SK-N-SH (cell line): Measurements from ENCODE around the gene TCAF1. TPM values are rescaled to one million over a fixed set of nuclear protein-coding genes. Genes with fewer than 3 reads are reported as not detected.

Experiments used
- CTCF ChIA-PET: fragments of 300-600, 350-600 bp; formaldehyde crosslinking; extraction: SDS; loops from one replicate; lab custom pipeline; 2021; lab: Yijun Ruan, JAX
- POLR2A ChIA-PET: fragments of 350-600 bp; sonication (Branson Sonifier 250); formaldehyde crosslinking; extraction: SDS; loops from one replicate; lab custom pipeline; 2020; ENCODE audit warnings: antibody characterized with exemption, inconsistent platforms; lab: Yijun Ruan, JAX
- DNase-seq: peaks from one replicate; pipeline ENCODE4 v3.0.0; 2012
- H2AFZ ChIP-seq: fragments of 200-600 bp; sonication (generic); 2 replicates; pipeline ENCODE4 v1.8.1; 2016; ENCODE audit warnings: antibody characterized with exemption, mild to moderate bottlenecking, low read depth
- H3F3A ChIP-seq: fragments of 200-600 bp; sonication (generic); replicated peaks from 2 replicates; pipeline ENCODE3; 2016; ENCODE audit warnings: antibody characterized with exemption, mild to moderate bottlenecking; ENCODE audit not compliant: insufficient read depth
- H3K27ac ChIP-seq, 2 experiments: fragments of 200-500 bp in 1 of 2; fragments of 200-600 bp in 1 of 2; sonication (Bioruptor generic) in 1 of 2; sonication (generic), shearing (Covaris generic) in 1 of 2; 2 replicates each; pipeline versions ENCODE4 v1.5.1 to v1.6.1; 2014 to 2016; ENCODE audit warnings: low read depth in 2 of 2, inconsistent platforms in 1 of 2, low read length in 1 of 2, mild to moderate bottlenecking in 1 of 2, mixed read lengths in 1 of 2
- H3K27me3 ChIP-seq: fragments of 200-600 bp; sonication (generic), shearing (Covaris generic); 2 replicates; pipeline ENCODE4 v1.6.1; 2016; ENCODE audit warnings: mixed run types; ENCODE audit not compliant: insufficient read depth
- H3K36me3 ChIP-seq, 2 experiments: fragments of 200-500 bp in 1 of 2; fragments of 200-600 bp in 1 of 2; sonication (Bioruptor generic) in 1 of 2; sonication (generic) in 1 of 2; replicated peaks in 1 of 2; 2 replicates each; pipeline versions ENCODE3 to v1.5.1; 2014 to 2016; ENCODE audit warnings: low read length in 1 of 2, mild to moderate bottlenecking in 1 of 2; ENCODE audit not compliant: insufficient read depth in 2 of 2, control insufficient read depth in 1 of 2
- H3K4me1 ChIP-seq, 2 experiments: fragments of 200-500 bp in 1 of 2; fragments of 200-600 bp in 1 of 2; sonication (Bioruptor generic) in 1 of 2; sonication (generic), shearing (Covaris generic) in 1 of 2; 2 replicates each; pipeline versions ENCODE4 v1.5.1 to v1.6.1; 2014 to 2016; ENCODE audit warnings: low read depth in 1 of 2, low read length in 1 of 2, mixed run types in 1 of 2; ENCODE audit not compliant: insufficient read depth in 2 of 2, control insufficient read depth in 1 of 2
- H3K4me2 ChIP-seq: fragments of 200-600 bp; sonication (generic), shearing (Covaris generic); 2 replicates; pipeline ENCODE4 v1.6.1; 2017; ENCODE audit warnings: mixed run types
- H3K4me3 ChIP-seq, 2 experiments: fragments of 200-500 bp in 1 of 2; fragments of 200-600 bp in 1 of 2; sonication (Bioruptor generic) in 1 of 2; sonication (generic), shearing (Covaris generic) in 1 of 2; 2 replicates each; pipeline versions ENCODE4 v1.5.1 to v1.8.1; 2014 to 2016; ENCODE audit warnings: low read depth in 2 of 2, inconsistent platforms in 1 of 2, low read length in 1 of 2, mild to moderate bottlenecking in 1 of 2, mixed read lengths in 1 of 2, moderate library complexity in 1 of 2
- H3K79me2 ChIP-seq: fragments of 200-600 bp; sonication (generic); 2 replicates; pipeline ENCODE4 v1.8.1; 2017; ENCODE audit warnings: mild to moderate bottlenecking; ENCODE audit not compliant: insufficient read depth
- H3K9ac ChIP-seq: fragments of 200-600 bp; sonication (generic); 2 replicates; pipeline ENCODE4 v1.6.1; 2017; ENCODE audit warnings: mixed run types
- H3K9me2 ChIP-seq: fragments of 200-600 bp; sonication (generic); 2 replicates; pipeline ENCODE4 v1.6.1; 2017; ENCODE audit warnings: mixed run types
- H3K9me3 ChIP-seq: fragments of 200-600 bp; sonication (generic); 2 replicates; pipeline ENCODE4 v1.6.1; 2017; ENCODE audit warnings: mixed run types, mild to moderate bottlenecking, moderate library complexity
- H4K20me1 ChIP-seq: fragments of 200-600 bp; sonication (generic); 2 replicates; pipeline ENCODE4 v1.6.1; 2017; ENCODE audit warnings: mild to moderate bottlenecking, mixed run types; ENCODE audit not compliant: insufficient read depth
- ELF1 ChIP-seq: IDR thresholded peaks from 2 replicates; pipeline ENCODE4 v1.4.0; 2012
- FOSL2 ChIP-seq: IDR thresholded peaks from 2 replicates; pipeline ENCODE4 v1.4.0; 2012; ENCODE audit warnings: low read depth, mild to moderate bottlenecking, moderate library complexity, borderline replicate concordance
- FOXJ3 ChIP-seq: sonication (generic); formaldehyde crosslinking; IDR thresholded peaks from 2 replicates; pipeline ENCODE4 v1.5.1; 2020; ENCODE audit warnings: mild to moderate bottlenecking, missing genetic modification reagents
- FOXM1 ChIP-seq: IDR thresholded peaks from 2 replicates; pipeline ENCODE4 v1.4.0; 2012; ENCODE audit warnings: low read depth, mild to moderate bottlenecking
- GABPA ChIP-seq: IDR thresholded peaks from 2 replicates; pipeline ENCODE4 v1.4.0; 2012; ENCODE audit warnings: low read depth, mild to moderate bottlenecking
- JUND ChIP-seq: IDR thresholded peaks from 2 replicates; pipeline ENCODE4 v1.4.0; 2012
- MAX ChIP-seq: IDR thresholded peaks from 2 replicates; pipeline ENCODE4 v1.4.0; 2012; ENCODE audit warnings: low read depth
- MEF2A ChIP-seq: IDR thresholded peaks from 2 replicates; pipeline ENCODE4 v1.4.0; 2012; ENCODE audit warnings: low read depth, borderline replicate concordance
- MXI1 ChIP-seq: IDR thresholded peaks from 2 replicates; pipeline ENCODE4 v1.6.1; 2012; ENCODE audit warnings: mild to moderate bottlenecking, low read depth, low read length, improper control_type of control experiment
- NRF1 ChIP-seq: IDR thresholded peaks from 2 replicates; pipeline ENCODE4 v1.6.1; 2012; ENCODE audit warnings: low read depth, mild to moderate bottlenecking, low read length
- PBX3 ChIP-seq: IDR thresholded peaks from 2 replicates; pipeline ENCODE4; 2012
- RAD21 ChIP-seq: IDR thresholded peaks from 2 replicates; pipeline ENCODE4 v1.6.1; 2012; ENCODE audit warnings: mild to moderate bottlenecking, low read length
- RCOR1 ChIP-seq: fragments of 150-350 bp; IDR thresholded peaks from 2 replicates; pipeline ENCODE4 v1.6.1; 2017; ENCODE audit warnings: antibody characterized with exemption, low read length
- REST ChIP-seq: IDR thresholded peaks from 2 replicates; pipeline ENCODE4 v1.6.1; 2012; ENCODE audit warnings: mild to moderate bottlenecking, low read depth, low read length, moderate library complexity
- SIN3A ChIP-seq: IDR thresholded peaks from 2 replicates; pipeline ENCODE4 v1.6.1; 2012; ENCODE audit warnings: low read depth, mild to moderate bottlenecking, low read length, moderate library complexity, borderline replicate concordance
- TCF12 ChIP-seq: IDR thresholded peaks from 2 replicates; pipeline ENCODE4 v1.4.0; 2012
- TEAD4 ChIP-seq: IDR thresholded peaks from 2 replicates; pipeline ENCODE4 v1.4.0; 2012; ENCODE audit warnings: mild to moderate bottlenecking, borderline replicate concordance; ENCODE audit not compliant: insufficient read depth
- YY1 ChIP-seq: IDR thresholded peaks from 2 replicates; pipeline ENCODE4 v1.4.0; 2012; ENCODE audit warnings: low read depth, mild to moderate bottlenecking
- WGBS: methylation state at CpG from one replicate; pipeline ENCODE4 v1.1.6; 2017; ENCODE audit warnings: low lambda C conversion rate; 5-methylcytosine and 5-hydroxymethylcytosine counted together
- polyA plus RNA-seq, 3 experiments: library from polyadenylated mRNA; depleted of rRNA; stranded (reverse); fragments of >200 nt; gene quantifications; 2 replicates each; pipeline ENCODE4 v1.2.3, GENCODE V29; 2012

TCAF1 gene
- polyA plus RNA-seq, 1 of the 3 experiments (the other 2 are of a cell fraction): 59.0 TPM

DNA sequence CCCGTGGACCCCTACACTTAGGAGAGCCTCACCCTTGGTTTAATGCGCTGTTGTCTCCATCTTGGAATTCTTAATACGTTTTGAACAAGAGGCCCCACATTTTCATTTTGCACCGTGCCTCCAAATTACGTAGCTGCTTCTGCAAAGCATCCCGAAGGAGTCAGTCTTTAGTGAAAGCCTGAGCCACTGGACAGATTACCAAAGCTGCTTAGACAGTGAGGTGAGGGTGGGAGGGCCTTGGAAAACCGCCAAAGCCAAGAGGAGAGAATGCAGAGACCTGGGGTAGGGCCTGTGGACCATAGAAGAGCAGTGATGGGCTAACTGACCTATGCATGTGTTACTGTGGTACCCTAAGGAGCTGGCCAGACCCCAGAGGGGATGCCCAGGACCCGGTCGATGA lies 4.2 kb upstream of the TCAF1 start:
- H3F3A ChIP-seq: peaks cover 5% of the 10 kb centered on the region
- no peak for DNase-seq
- peaks cover 3% of the 10 kb centered on the region for H3K79me2 ChIP-seq
- H3K27me3 ChIP-seq: no peaks in the 10 kb centered on the region
- H3K4me1 ChIP-seq: no peaks in the 10 kb centered on the region; a peak in 1 of 4 replicates
- H4K20me1 ChIP-seq: 0 out of 2 replicates have a peak, but pooled peaks cover under 1% of the 10 kb centered on the region
- H2AFZ ChIP-seq: no peak overlapping the region
- POLR2A ChIA-PET: no interaction called here
- CTCF ChIA-PET: no interaction called here
- H3K9me2 ChIP-seq: no peaks in the 10 kb centered on the region
- H3K9me3 ChIP-seq: no peaks in the 10 kb centered on the region
- H3K9ac ChIP-seq: no peak overlapping the region
- no peak overlapping the region for H3K27ac ChIP-seq
- no peaks in the 10 kb centered on the region for H3K36me3 ChIP-seq
- 75% methylated on average over 9 of the region's 9 CpGs for WGBS
- no peak overlapping the region for H3K4me2 ChIP-seq
- H3K4me3 ChIP-seq: no peak overlapping the region
- TF ChIP-seq FOXM1 (no peak), JUND (no peak), MEF2A (no peak), NRF1 (no peak), REST (no peak), MAX (no peak), FOSL2 (no peak), ELF1 (no peak)
- TF ChIP-seq, all 33 proteins: peak for 0

DNA sequence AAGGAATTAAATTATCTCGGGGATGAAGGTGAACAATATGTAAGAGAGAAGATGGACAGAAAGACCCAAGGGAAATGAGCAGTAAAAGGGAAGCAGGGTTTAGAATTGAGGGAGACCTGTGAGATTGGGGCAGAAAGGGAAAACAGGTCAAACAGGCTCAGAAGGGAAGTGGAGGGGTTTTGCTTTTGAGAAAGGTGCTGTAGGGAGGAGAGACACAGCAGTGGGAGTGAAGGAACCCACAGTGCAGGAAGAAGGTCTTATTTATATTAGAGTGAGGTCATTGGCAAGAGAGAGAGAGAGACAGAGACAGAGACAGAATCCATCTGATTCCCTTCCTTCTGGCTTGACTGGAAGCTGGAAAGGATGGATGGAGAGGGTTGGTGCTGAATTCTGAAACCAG lies 3.5 kb upstream of the TCAF1 start:
- DNase-seq: no peak
- TF ChIP-seq YY1 (no peak), TCF12 (no peak), ELF1 (no peak), SIN3A (no peak), PBX3 (no peak), FOXM1 (no peak), FOXJ3 (CRISPR knock-in tag) (no peak), REST (no peak), RCOR1 (no peak), MXI1 (no peak), GABPA (no peak), TEAD4 (no peak), FOSL2 (no peak), RAD21 (no peak), NRF1 (no peak)
- CTCF ChIA-PET: no interaction called here
- Histone ChIP-seq H3K9me2 (no peaks in the 10 kb centered on the region), H2AFZ (no peak overlapping the region), H3K27me3 (no peaks in the 10 kb centered on the region), H3K36me3 (peaks cover 0 to under 1% of the 10 kb centered on the region in 2 experiments), H3K4me3 (no peak overlapping the region), H3K9ac (no peak overlapping the region), H4K20me1 (peaks cover 6% of the 10 kb centered on the region; the same call in 1 of the 2 replicates), H3K27ac (no peak overlapping the region), H3K9me3 (no peaks in the 10 kb centered on the region), H3K4me1 (peaks cover 0 to 5% of the 10 kb centered on the region in 2 experiments; a peak in 2 of 4 replicates), H3K79me2 (peaks cover 9% of the 10 kb centered on the region), H3F3A (peaks cover 9% of the 10 kb centered on the region), H3K4me2 (no peak overlapping the region)
- 37% methylated on average over 1 of the region's 1 CpG for WGBS
- POLR2A ChIA-PET: no interaction called here
